Body of pancreas (tissue), 4 donors: ENCODE measurements around the gene NEIL1.

ENCODE experiments used
- CTCF ChIP-seq, 7 experiments: fragments of 450-650 bp in 4 of 7; fragments of 200-600 bp in 3 of 7; sonication (generic) in 3 of 7; IDR thresholded peaks; one replicate each; pipeline ENCODE4 v1.5.1; 2016 to 2019; ENCODE audit warnings: antibody characterized with exemption in 7 of 7
- POLR2A ChIP-seq, 3 donors: fragments of 450-650 bp; IDR thresholded peaks; one replicate each; pipeline ENCODE4 v1.6.1; 2016; ENCODE audit warnings: antibody characterized with exemption in 3 of 3, mild to moderate bottlenecking in 2 of 3

GRCh38 chr15:75335705-75336355, 11.0 kb upstream of the NEIL1 start, which contains the start of gene COMMD4:
- TF ChIP-seq CTCF (IDR thresholded peaks at IDR 0.05) (no peak), POLR2A (IDR thresholded peaks at IDR 0.05) (peak; percentile 18 to 57 (median 32))
